ENCODE results near the gene TRO. TPM values are rescaled to one million over a fixed set of nuclear protein-coding genes. Genes with fewer than 3 reads are reported as not detected.

TRO gene
- total and polyA plus RNA-seq, 10 of the 15 experiments (the other 5 are each of a cell fraction or from before 2014, with no cell fraction given) = 0.02 to 1.0 (median 0.35) TPM; not detected in 7

- ChIA-PET POLR2A (no interaction called here), CTCF (no interaction called here), SMC1A (ENCODE audit: uncharacterized antibody, unreplicated experiment) (no interaction called here), RAD21 (ENCODE audit: unreplicated experiment) (no interaction called here)
- no peak for DNase-seq (ENCODE audit: low read depth, low spot score)
- no peak overlapping the region for H3K27ac ChIP-seq (ENCODE audit: control insufficient read depth, insufficient read depth)
- H3K36me3 ChIP-seq (ENCODE audit: control insufficient read depth in 2 of 2, insufficient read depth in 2 of 2, low read length in 1 of 2) = no peaks in the 10 kb centered on the region
- no TSS peak for BruUV-seq (replicated peaks)
- no peaks in the 10 kb centered on the region for H3K4me1 ChIP-seq (ENCODE audit: control insufficient read depth, insufficient read depth, low read length)
- no peak for ATAC-seq
- no peaks in the 10 kb centered on the region for H4K20me1 ChIP-seq (ENCODE audit: control insufficient read depth, insufficient read depth)
- no peak overlapping the region for H3K4me2 ChIP-seq (ENCODE audit: control insufficient read depth, insufficient read depth)
- no peak overlapping the region for H3K9ac ChIP-seq (ENCODE audit: control insufficient read depth, insufficient read depth, low read length)
- WGBS (ENCODE audit: insufficient coverage, insufficient replicate concordance, low lambda C conversion rate, missing lambda C conversion rate) = 13% methylated on average over 7 of the region's 7 CpGs
- TF ChIP-seq IRF3 (IDR thresholded peaks at IDR 0.05) = no peak
- no peak for TF ChIP-seq NFIC (IDR thresholded peaks at IDR 0.05; ENCODE audit: low read depth, low read length)
- TF ChIP-seq HDGF (IDR thresholded peaks at IDR 0.05) = no peak
- TF ChIP-seq ZNF384 (IDR thresholded peaks at IDR 0.05; ENCODE audit: borderline replicate concordance, low read depth, low read length) = no peak
- TF ChIP-seq HDAC2 (IDR thresholded peaks at IDR 0.05) = no peak
- H3K79me2 ChIP-seq (ENCODE audit: control insufficient read depth, insufficient read depth, low read length) = no peaks in the 10 kb centered on the region
- intact Hi-C loops (cut with micrococcal nuclease; ENCODE audit: unreplicated experiment) = no loop called here
- H2AFZ ChIP-seq (ENCODE audit: control insufficient read depth, low read depth, low read length) = no peak overlapping the region
- H3K9me3 ChIP-seq (replicated peaks; ENCODE audit: control insufficient read depth, insufficient read depth, low read length) = no peaks in the 10 kb centered on the region; the same call in 2 of the 3 replicates
- in situ Hi-C loops (cut with MboI) = no loop called here
- no peak overlapping the region for H3K4me3 ChIP-seq
- 0 out of 4 replicates have a peak, but pooled peaks cover 0 to 1% of the 10 kb centered on the region in 2 experiments for H3K27me3 ChIP-seq (replicated peaks in 1 of 2; ENCODE audit: control insufficient read depth in 2 of 2, insufficient read depth in 2 of 2, low read length in 1 of 2)
- FAIRE-seq = no peak
Measured at GRCh38 chrX:54923376-54923775, 2.8 kb downstream of the TRO start.

- Histone ChIP-seq H3K9ac (ENCODE audit: control insufficient read depth, insufficient read depth, low read length) (no peak overlapping the region), H3K4me2 (ENCODE audit: control insufficient read depth, insufficient read depth) (no peak overlapping the region), H4K20me1 (ENCODE audit: control insufficient read depth, insufficient read depth) (no peaks in the 10 kb centered on the region), H3K36me3 (ENCODE audit: control insufficient read depth in 2 of 2, insufficient read depth in 2 of 2, low read length in 1 of 2) (no peaks in the 10 kb centered on the region), H3K27me3 (replicated peaks in 1 of 2; ENCODE audit: control insufficient read depth in 2 of 2, insufficient read depth in 2 of 2, low read length in 1 of 2) (no peaks in the 10 kb centered on the region), H3K27ac (ENCODE audit: control insufficient read depth, insufficient read depth) (no peak overlapping the region), H3K79me2 (ENCODE audit: control insufficient read depth, insufficient read depth, low read length) (no peaks in the 10 kb centered on the region), H3K4me1 (ENCODE audit: control insufficient read depth, insufficient read depth, low read length) (no peaks in the 10 kb centered on the region), H2AFZ (ENCODE audit: control insufficient read depth, low read depth, low read length) (no peak overlapping the region), H3K9me3 (replicated peaks; ENCODE audit: control insufficient read depth, insufficient read depth, low read length) (no peaks in the 10 kb centered on the region), H3K4me3 (no peak overlapping the region)
- intact Hi-C loops (cut with micrococcal nuclease; ENCODE audit: unreplicated experiment) (no loop called here), in situ Hi-C loops (cut with MboI) (no loop called here)
- DNase-seq (ENCODE audit: low read depth, low spot score) (no peak), ATAC-seq (no peak), FAIRE-seq (no peak)
- SMC1A ChIA-PET (ENCODE audit: uncharacterized antibody, unreplicated experiment) = no interaction called here
- POLR2A ChIA-PET = no interaction called here
- RAD21 ChIA-PET (ENCODE audit: unreplicated experiment) = interaction anchor here (0.8 kb wide), 1 partner anchor 287 kb away, joined by 3 read pairs; no protein-coding TSS in a partner anchor
- BruUV-seq (replicated peaks) = no TSS peak
- 28% methylated on average over 2 of the region's 2 CpGs for WGBS (ENCODE audit: insufficient coverage, insufficient replicate concordance, low lambda C conversion rate, missing lambda C conversion rate)
- CTCF ChIA-PET = no interaction called here
- TF ChIP-seq PAX8 (IDR thresholded peaks at IDR 0.05) (no peak), CBFB (IDR thresholded peaks at IDR 0.05; ENCODE audit: low read depth) (no peak), NR2C1 (IDR thresholded peaks at IDR 0.05) (no peak), MLLT1 (IDR thresholded peaks at IDR 0.05) (no peak), BMI1 (IDR thresholded peaks at IDR 0.05; ENCODE audit: borderline replicate concordance) (no peak), CREB1 (IDR thresholded peaks at IDR 0.05; ENCODE audit: low read depth) (no peak), SIN3A (IDR thresholded peaks at IDR 0.05; ENCODE audit: low read depth, low read length) (no peak), HSF1 (IDR thresholded peaks at IDR 0.05; ENCODE audit: low read depth, low read length) (no peak), MYB (IDR thresholded peaks at IDR 0.05; ENCODE audit: borderline replicate concordance, low read depth, low read length) (no peak)
Measured at GRCh38 chrX:54926978-54927377, 6.4 kb downstream of the TRO start.
